ENCODE results near the gene ARL17B. TPM values are rescaled to one million over a fixed set of nuclear protein-coding genes. Genes with fewer than 3 reads are reported as not detected.
A peak's percentile ranks its signal among the peaks of the same experiment; 100 is the strongest.
"Not testable (repeated sequence)": the region's sequence is repeated elsewhere in the genome, so short reads cannot be mapped to it uniquely, and the experiment has no call there.

Gene ARL17B
- total and polyA plus RNA-seq, 2 donors = 10.6 to 10.7 TPM

DNA sequence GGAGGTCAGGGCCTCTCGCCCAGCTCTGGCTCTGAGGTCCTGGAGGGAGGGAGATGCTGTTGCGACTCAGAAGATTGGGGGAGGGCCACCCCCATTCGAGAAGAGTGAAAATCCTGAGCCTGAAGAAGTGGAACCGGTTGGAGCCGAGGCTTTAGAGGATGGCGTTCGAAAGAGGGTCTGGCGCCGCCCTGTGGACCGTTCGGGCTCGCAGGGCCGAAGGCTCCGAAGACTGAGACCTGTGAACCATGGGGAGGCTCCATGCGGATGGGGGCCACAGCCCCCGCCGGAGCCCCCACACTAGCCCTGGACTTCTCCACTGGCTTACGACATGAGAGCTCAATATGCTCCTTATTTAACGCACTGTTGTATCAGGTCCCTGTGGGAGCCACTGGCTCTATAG lies 20.3 kb downstream of the ARL17B start:
- not testable (repeated sequence) for H3K4me3 ChIP-seq (ENCODE audit: low read length in 2 of 2); H3K9me3 ChIP-seq (ENCODE audit: control insufficient read depth in 2 of 2, insufficient read depth in 1 of 2, low read length in 1 of 2); DNase-seq (ENCODE audit: low read depth in 6 of 9, low spot score in 9 of 9); H3K27me3 ChIP-seq (ENCODE audit: control insufficient read depth in 2 of 2, insufficient read depth in 1 of 2, low read length in 1 of 2); H3K4me1 ChIP-seq (ENCODE audit: control insufficient read depth in 2 of 2, insufficient read depth in 2 of 2, low read length in 2 of 2); H3K27ac ChIP-seq (ENCODE audit: low read depth in 1 of 2, low read length in 1 of 2); H3K36me3 ChIP-seq (ENCODE audit: control insufficient read depth in 2 of 2, insufficient read depth in 2 of 2, low read length in 1 of 2)
- WGBS = no CpG with 5 or more reads among the region's 19 CpGs

DNA sequence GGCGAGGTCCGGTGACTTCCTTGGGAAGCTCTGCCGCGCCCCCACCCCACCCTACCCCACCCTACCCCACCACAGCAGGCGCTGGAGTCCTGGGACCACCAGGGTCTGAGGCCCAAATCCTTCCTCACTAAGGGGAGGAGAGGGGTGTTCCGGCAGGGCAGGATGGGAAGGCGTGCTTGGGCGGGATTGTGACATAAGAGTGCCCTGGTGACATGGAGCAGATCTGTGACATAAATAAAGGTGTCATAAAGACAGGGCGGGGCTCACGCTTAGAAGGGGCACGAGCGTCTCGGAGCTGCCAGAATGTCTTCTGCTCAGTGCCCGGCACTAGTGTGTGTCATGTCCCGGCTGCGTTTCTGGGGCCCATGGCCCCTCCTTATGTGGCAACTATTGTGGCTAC lies 66.7 kb downstream of the ARL17B start, which contains the start of gene LRRC37A:
LRRC37A (plus strand) TSS at position 301 of the 400 bp plus-strand sequence; CDS start at position 304, 3 bp downstream.
- not testable (repeated sequence) for H3K9me3 ChIP-seq (ENCODE audit: control insufficient read depth in 2 of 2, insufficient read depth in 1 of 2, low read length in 1 of 2); H3K4me3 ChIP-seq (ENCODE audit: low read length in 2 of 2); H3K36me3 ChIP-seq (ENCODE audit: control insufficient read depth in 2 of 2, insufficient read depth in 2 of 2, low read length in 1 of 2); H3K27me3 ChIP-seq (ENCODE audit: control insufficient read depth in 2 of 2, insufficient read depth in 1 of 2, low read length in 1 of 2); DNase-seq (ENCODE audit: low read depth in 6 of 9, low spot score in 9 of 9); H3K27ac ChIP-seq (ENCODE audit: low read depth in 1 of 2, low read length in 1 of 2); H3K4me1 ChIP-seq (ENCODE audit: control insufficient read depth in 2 of 2, insufficient read depth in 2 of 2, low read length in 2 of 2)
- WGBS = no CpG with 5 or more reads among the region's 16 CpGs

- not testable (repeated sequence) for H3K9me3 ChIP-seq (ENCODE audit: control insufficient read depth in 2 of 2, insufficient read depth in 1 of 2, low read length in 1 of 2); H3K36me3 ChIP-seq (ENCODE audit: control insufficient read depth in 2 of 2, insufficient read depth in 2 of 2, low read length in 1 of 2); DNase-seq (ENCODE audit: low read depth in 6 of 9, low spot score in 9 of 9); H3K27me3 ChIP-seq (ENCODE audit: control insufficient read depth in 2 of 2, insufficient read depth in 1 of 2, low read length in 1 of 2); H3K4me1 ChIP-seq (ENCODE audit: control insufficient read depth in 2 of 2, insufficient read depth in 2 of 2, low read length in 2 of 2); H3K4me3 ChIP-seq (ENCODE audit: low read length in 2 of 2)
- H3K27ac ChIP-seq (ENCODE audit: low read depth in 1 of 2, low read length in 1 of 2) = peak overlapping the region in 1 of 2 donors; percentile 23
- whole genome bisulfite sequencing = 92% methylated on average over 8 of the region's 8 CpGs
Observed at GRCh38 chr17:46291618-46292017, 69.9 kb downstream of the ARL17B start.

DNA sequence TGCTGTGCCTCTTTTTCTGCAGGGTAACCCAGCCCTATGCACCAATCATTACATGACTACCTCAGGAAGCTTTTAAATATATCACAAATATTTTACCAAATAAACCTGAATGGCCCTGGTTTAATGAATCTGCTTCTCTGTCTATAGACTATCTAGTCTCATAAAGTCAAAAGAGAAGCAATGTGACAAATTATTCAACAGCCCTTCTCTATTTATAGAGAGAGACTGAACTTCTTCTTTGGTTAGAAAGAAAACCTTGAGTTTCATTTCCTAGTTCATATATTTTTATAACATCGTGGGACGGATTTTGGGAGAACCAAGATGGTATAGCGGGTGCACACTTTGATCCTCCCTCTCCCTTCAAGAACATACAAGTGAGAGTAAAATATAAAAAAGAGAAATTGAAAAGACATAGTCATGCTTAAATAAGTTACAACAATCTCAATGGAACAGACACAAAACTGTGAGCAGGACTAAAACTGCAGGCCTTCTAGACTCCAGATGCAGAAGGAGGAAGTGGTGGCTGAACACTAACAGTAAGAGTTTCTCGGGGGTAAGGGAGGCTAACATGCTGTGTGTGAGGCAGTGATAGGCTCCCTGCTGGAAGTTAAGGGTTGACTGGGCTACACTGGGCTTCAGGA lies 70.5 kb downstream of the ARL17B start:
- H3K4me3 ChIP-seq (ENCODE audit: low read length in 2 of 2); H3K27me3 ChIP-seq (ENCODE audit: control insufficient read depth in 2 of 2, insufficient read depth in 1 of 2, low read length in 1 of 2); H3K4me1 ChIP-seq (ENCODE audit: control insufficient read depth in 2 of 2, insufficient read depth in 2 of 2, low read length in 2 of 2); H3K36me3 ChIP-seq (ENCODE audit: control insufficient read depth in 2 of 2, insufficient read depth in 2 of 2, low read length in 1 of 2); H3K9me3 ChIP-seq (ENCODE audit: control insufficient read depth in 2 of 2, insufficient read depth in 1 of 2, low read length in 1 of 2): not testable (repeated sequence)
- H3K27ac ChIP-seq (ENCODE audit: low read depth in 1 of 2, low read length in 1 of 2) = peak overlapping the region in 1 of 2 donors; percentile 23
- WGBS = 33% methylated on average over 4 of the region's 4 CpGs
- DNase-seq (ENCODE audit: low read depth in 6 of 9, low spot score in 9 of 9) = peak in 3 of 9 donors; percentile 33 to 82 (median 37)

GRCh38 chr17:46287587-46287986 lies 74.0 kb downstream of the ARL17B start:
- not testable (repeated sequence) for H3K4me1 ChIP-seq (ENCODE audit: control insufficient read depth in 2 of 2, insufficient read depth in 2 of 2, low read length in 2 of 2); H3K4me3 ChIP-seq (ENCODE audit: low read length in 2 of 2); H3K27me3 ChIP-seq (ENCODE audit: control insufficient read depth in 2 of 2, insufficient read depth in 1 of 2, low read length in 1 of 2); H3K9me3 ChIP-seq (ENCODE audit: control insufficient read depth in 2 of 2, insufficient read depth in 1 of 2, low read length in 1 of 2); H3K36me3 ChIP-seq (ENCODE audit: control insufficient read depth in 2 of 2, insufficient read depth in 2 of 2, low read length in 1 of 2); H3K27ac ChIP-seq (ENCODE audit: low read depth in 1 of 2, low read length in 1 of 2); DNase-seq (ENCODE audit: low read depth in 6 of 9, low spot score in 9 of 9)
- whole genome bisulfite sequencing = 95% methylated on average over 7 of the region's 7 CpGs

DNA sequence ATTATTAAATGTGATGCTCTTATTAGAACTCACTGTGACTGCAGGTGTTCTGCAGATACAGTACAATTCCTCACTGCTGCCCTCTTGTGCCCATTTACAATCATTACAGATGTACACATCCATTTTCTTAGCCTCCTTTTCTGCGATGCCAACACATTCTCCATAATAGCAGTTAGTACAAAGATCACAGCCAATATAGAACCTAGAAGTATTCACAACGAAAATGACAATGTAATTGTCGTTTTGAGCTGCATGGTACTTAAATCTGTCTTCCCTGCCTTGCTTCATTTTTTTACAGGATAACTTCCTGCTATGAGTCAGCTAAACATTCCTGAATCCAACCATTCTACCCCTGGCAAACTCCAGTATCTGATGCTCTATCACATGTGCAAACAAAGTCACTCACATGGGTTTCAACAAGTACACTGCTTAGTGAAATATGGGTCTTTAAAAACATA lies 74.8 kb downstream of the ARL17B start:
- H3K9me3 ChIP-seq (ENCODE audit: control insufficient read depth in 2 of 2, insufficient read depth in 1 of 2, low read length in 1 of 2); H3K4me1 ChIP-seq (ENCODE audit: control insufficient read depth in 2 of 2, insufficient read depth in 2 of 2, low read length in 2 of 2); H3K36me3 ChIP-seq (ENCODE audit: control insufficient read depth in 2 of 2, insufficient read depth in 2 of 2, low read length in 1 of 2); H3K4me3 ChIP-seq (ENCODE audit: low read length in 2 of 2); H3K27ac ChIP-seq (ENCODE audit: low read depth in 1 of 2, low read length in 1 of 2); H3K27me3 ChIP-seq (ENCODE audit: control insufficient read depth in 2 of 2, insufficient read depth in 1 of 2, low read length in 1 of 2): not testable (repeated sequence)
- peak; percentile 51 to 92 (median 75) for DNase-seq (ENCODE audit: low read depth in 6 of 9, low spot score in 9 of 9)
- WGBS = 4% methylated on average over 3 of the region's 3 CpGs

GRCh38 chr17:46285500-46285899 lies 76.1 kb downstream of the ARL17B start:
- over 99% methylated on average over 2 of the region's 2 CpGs for WGBS
- not testable (repeated sequence) for H3K27me3 ChIP-seq (ENCODE audit: control insufficient read depth in 2 of 2, insufficient read depth in 1 of 2, low read length in 1 of 2); H3K36me3 ChIP-seq (ENCODE audit: control insufficient read depth in 2 of 2, insufficient read depth in 2 of 2, low read length in 1 of 2); DNase-seq (ENCODE audit: low read depth in 6 of 9, low spot score in 9 of 9); H3K27ac ChIP-seq (ENCODE audit: low read depth in 1 of 2, low read length in 1 of 2); H3K4me1 ChIP-seq (ENCODE audit: control insufficient read depth in 2 of 2, insufficient read depth in 2 of 2, low read length in 2 of 2); H3K9me3 ChIP-seq (ENCODE audit: control insufficient read depth in 2 of 2, insufficient read depth in 1 of 2, low read length in 1 of 2); H3K4me3 ChIP-seq (ENCODE audit: low read length in 2 of 2)

DNA sequence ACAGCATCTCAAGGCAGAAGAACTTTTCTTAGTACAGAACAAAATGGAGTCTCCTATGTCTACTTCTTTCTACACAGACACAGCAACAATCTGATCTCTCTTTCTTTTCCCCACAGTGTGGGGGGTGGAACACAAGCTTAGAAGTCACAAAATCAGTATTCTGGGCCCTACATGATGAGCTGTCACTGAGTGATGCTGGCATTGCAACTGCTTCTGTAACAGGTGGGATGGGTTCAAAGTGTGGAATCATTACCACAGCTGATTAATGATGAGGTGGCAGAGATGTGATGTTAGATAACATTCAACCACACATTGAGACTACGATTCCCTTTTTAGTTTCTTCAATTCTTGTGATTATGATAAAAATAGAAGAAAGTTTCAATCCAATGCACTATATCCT lies 77.1 kb downstream of the ARL17B start:
- WGBS = 10% methylated on average over 1 of the region's 1 CpG
- not testable (repeated sequence) for H3K27ac ChIP-seq (ENCODE audit: low read depth in 1 of 2, low read length in 1 of 2)

GRCh38 chr17:46282635-46283034 lies 78.9 kb downstream of the ARL17B start:
- H3K27ac ChIP-seq (ENCODE audit: low read depth in 1 of 2, low read length in 1 of 2); DNase-seq (ENCODE audit: low read depth in 6 of 9, low spot score in 9 of 9); H3K4me3 ChIP-seq (ENCODE audit: low read length in 2 of 2); H3K9me3 ChIP-seq (ENCODE audit: control insufficient read depth in 2 of 2, insufficient read depth in 1 of 2, low read length in 1 of 2); H3K4me1 ChIP-seq (ENCODE audit: control insufficient read depth in 2 of 2, insufficient read depth in 2 of 2, low read length in 2 of 2); H3K36me3 ChIP-seq (ENCODE audit: control insufficient read depth in 2 of 2, insufficient read depth in 2 of 2, low read length in 1 of 2); H3K27me3 ChIP-seq (ENCODE audit: control insufficient read depth in 2 of 2, insufficient read depth in 1 of 2, low read length in 1 of 2): not testable (repeated sequence)
- 97% methylated on average over 12 of the region's 12 CpGs for WGBS

More for the DNA sequence above, 77.1 kb downstream of the ARL17B start:
- not testable (repeated sequence) for H3K9me3 ChIP-seq (ENCODE audit: control insufficient read depth in 2 of 2, insufficient read depth in 1 of 2, low read length in 1 of 2); H3K36me3 ChIP-seq (ENCODE audit: control insufficient read depth in 2 of 2, insufficient read depth in 2 of 2, low read length in 1 of 2); H3K27me3 ChIP-seq (ENCODE audit: control insufficient read depth in 2 of 2, insufficient read depth in 1 of 2, low read length in 1 of 2); H3K4me1 ChIP-seq (ENCODE audit: control insufficient read depth in 2 of 2, insufficient read depth in 2 of 2, low read length in 2 of 2); H3K4me3 ChIP-seq (ENCODE audit: low read length in 2 of 2)
- DNase-seq (ENCODE audit: low read depth in 6 of 9, low spot score in 9 of 9) = peak in 1 of 9 donors; percentile 73
